HG03159 (cell line): ENCODE results near the gene CCDC88C.
"Not testable (repeated sequence)": the region's sequence is repeated elsewhere in the genome, so short reads cannot be mapped to it uniquely, and the experiment has no call there.

Experiments
- ATAC-seq: cut with Tn5 transposase; IDR thresholded peaks from one replicate; pipeline ENCODE4 v1.9.1; 2021; ENCODE audit warnings: mild to moderate bottlenecking, moderate library complexity; ENCODE audit not compliant: unreplicated experiment

Gene CCDC88C

GRCh38 chr14:91255026-91255695 lies 162.5 kb downstream of the CCDC88C start:
- no peak for ATAC-seq

- no peak for ATAC-seq
Measured at GRCh38 chr14:91254461-91254860, 163.2 kb downstream of the CCDC88C start.

GRCh38 chr14:91253795-91254323 lies 163.8 kb downstream of the CCDC88C start:
- no peak for ATAC-seq

DNA sequence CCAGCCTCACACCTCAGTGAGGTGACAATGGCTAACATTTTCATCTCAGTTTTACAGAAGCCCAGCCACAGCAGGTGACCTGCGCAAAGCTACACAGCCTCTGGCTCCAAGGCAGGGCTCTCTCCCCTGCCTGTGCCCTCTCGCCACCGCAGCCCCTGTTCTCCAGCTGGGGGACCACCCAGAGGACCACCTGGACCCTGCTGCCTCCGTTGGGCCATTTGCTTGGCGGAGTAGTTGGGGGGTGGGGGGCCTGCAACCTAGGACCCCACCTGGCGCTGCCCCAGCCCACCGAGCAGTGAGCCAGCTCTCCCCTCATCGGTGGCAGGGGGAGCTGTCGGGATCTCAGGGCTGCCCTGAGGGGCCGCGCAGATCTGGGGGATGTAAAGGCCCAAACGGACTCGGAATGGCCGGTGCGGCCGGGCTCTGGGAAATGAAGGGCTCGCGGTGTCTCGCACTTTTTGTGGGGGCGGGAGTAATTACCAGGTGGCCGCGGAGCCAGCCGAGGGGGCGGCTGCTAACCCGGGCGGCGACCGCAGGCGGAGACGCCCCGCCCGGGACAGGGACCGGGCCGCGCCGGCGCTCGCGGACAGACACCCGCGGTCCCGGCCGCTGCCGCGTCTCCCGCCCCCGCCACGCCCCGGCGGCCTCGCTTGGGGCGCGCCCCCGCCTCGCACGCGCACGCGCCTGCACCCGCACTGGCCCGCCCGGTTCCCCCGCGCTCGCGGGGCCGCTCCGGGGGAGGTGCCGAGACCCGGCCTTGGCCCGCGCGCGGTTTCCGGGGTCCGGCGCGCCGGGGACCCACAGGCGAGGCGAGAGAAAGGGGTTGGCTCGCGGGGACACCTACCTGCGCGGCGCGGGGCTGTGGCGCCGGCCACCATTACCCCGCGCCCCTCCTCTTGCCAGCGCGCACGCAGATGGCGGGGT lies 164.5 kb downstream of the CCDC88C start:
- ATAC-seq = no peak

GRCh38 chr14:91250912-91251311 lies 166.7 kb downstream of the CCDC88C start:
- no peak for ATAC-seq

GRCh38 chr14:91249841-91250616 lies 167.6 kb downstream of the CCDC88C start:
- peak; percentile 90 for ATAC-seq

DNA sequence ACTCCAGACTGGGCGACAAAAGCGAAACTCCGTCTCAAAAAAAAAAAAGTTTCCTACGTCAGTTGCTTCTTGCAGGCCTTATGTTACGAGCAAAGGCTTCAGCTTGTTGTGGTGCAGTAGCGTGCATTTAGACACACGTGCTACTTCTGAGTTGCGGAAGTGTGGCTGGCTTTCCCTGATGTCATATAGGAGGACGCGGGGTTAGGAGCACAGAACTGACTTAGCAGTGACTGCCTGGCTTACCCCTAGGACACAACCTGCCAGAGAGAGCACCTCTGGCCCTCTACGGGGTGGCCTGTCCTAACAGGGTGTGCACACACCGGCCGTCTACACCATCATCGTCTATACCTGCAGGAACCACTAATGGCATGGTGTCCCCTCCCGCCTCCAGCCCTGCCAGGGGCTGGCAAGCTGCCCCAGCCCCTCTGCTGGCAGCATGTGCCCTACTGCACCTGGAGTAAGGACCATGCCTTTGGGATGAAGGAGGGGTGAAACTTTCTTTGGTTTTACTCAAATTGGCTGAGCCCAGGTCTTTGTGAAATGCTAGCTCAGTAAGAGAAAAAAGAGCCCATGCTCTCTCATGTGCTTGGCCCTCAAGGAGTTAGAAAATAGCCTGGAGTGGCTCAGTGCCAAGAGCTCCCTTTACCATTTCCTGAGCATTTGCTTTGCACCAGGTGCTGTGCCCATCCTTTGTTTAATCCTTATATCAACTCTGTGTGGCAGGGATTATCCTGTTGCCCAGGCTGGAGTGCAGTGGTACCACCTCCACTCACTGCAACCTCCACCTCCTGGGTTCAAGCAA lies 171.4 kb downstream of the CCDC88C start:
- no peak for ATAC-seq

GRCh38 chr14:91245616-91246015 lies 172.0 kb downstream of the CCDC88C start:
- not testable (repeated sequence) for ATAC-seq

DNA sequence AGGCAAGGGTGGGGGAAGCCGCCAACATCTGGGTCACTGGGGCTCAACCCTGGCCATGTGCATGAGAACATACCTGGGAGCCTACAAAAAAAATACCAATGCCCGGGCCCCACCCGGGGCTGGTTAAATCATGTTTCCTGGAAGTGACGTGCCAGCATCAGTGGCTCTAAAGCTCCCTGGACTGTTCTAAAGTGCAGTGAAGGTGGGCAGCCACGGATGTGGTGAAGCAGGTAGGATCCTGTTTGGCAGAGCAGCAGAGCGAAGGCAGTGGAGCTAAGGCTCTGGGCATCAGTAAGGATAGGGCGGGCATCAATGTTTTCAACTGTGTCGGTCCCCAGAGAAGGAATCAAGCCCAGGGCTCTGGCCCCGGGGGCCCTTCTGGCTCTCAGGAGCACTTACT lies 172.6 kb downstream of the CCDC88C start:
- no peak for ATAC-seq

DNA sequence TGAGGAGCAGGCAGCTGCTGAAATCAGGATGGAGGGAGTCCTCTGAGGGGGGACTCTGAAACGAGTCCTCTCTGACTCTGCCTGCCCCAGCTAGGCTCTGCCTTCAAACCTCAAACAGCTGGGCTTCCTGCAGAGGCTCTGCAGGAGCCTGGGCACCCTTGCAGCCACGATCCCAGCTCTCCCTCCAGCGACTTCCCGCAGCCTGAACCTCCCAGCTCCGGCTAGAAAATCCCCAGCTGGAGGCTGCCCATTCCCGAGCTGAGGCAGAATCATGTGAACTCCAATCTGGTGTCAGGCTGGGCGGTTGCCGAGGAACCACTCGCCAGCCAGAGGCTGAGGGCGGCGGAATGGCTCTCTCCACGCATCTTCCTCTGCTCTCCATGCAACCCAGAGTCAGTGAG lies 173.1 kb downstream of the CCDC88C start, which contains the start of gene GPR68:
Gene GPR68, minus strand, starts transcription at position 204 of the 401 bp plus-strand sequence. CDS start 9,654 bp downstream, outside the sequence.
- no peak for ATAC-seq

GRCh38 chr14:91243074-91243471 lies 174.5 kb downstream of the CCDC88C start:
- ATAC-seq = no peak

DNA sequence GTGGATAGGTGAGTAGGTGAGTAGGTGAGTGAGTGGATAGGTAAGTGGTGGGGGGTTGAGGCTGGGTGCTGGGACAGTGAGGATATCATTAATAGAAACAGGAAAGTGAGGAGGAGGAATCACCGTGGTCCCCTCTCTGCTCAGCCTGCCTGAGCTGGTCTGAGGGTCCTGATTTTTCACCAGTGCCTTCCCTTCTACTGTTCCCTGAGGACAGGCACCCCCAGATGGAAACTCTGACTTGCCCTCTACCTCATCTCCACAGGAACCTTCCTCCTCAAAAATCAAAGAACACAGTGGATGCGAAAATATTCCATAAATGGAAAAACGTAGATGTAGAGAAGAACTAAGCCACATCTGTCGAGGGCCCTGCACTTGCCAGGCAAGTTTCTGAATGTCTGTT lies 175.0 kb downstream of the CCDC88C start:
- no peak for ATAC-seq

DNA sequence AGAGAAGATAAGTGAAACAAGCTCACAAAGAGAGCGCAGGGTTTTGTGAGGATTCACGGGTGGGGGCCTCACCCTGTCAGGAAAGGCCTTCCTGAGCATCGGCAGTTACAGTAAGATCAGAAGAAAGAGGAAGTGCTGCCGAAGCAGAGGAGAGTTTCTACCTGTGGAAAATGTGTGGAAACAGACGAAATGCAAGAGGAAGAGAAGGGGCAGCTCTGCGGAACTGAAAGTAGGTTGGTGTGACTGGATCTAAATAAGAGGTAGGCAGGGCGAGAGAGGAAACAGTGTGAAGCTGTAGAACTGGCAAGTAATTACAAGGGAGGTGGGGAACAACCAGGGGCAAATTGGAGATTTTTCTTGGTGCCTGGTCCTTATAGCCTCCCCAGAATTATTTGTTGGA lies 175.8 kb downstream of the CCDC88C start:
- peak; percentile 72 for ATAC-seq

GRCh38 chr14:91238661-91239060 lies 179.0 kb downstream of the CCDC88C start:
- no peak for ATAC-seq

- no peak for ATAC-seq
Measured at GRCh38 chr14:91238085-91238484, 179.5 kb downstream of the CCDC88C start.

- no peak for ATAC-seq
Measured at GRCh38 chr14:91237219-91237618, 180.4 kb downstream of the CCDC88C start.

GRCh38 chr14:91235841-91236240 lies 181.8 kb downstream of the CCDC88C start:
- no peak for ATAC-seq

- no peak for ATAC-seq
Measured at GRCh38 chr14:91234791-91235114, 182.9 kb downstream of the CCDC88C start.

- ATAC-seq = no peak
Measured at GRCh38 chr14:91233936-91234790, 183.5 kb downstream of the CCDC88C start.
